ENCODE measurements around the gene IGSF9B.

Gene IGSF9B

GRCh38 chr11:133982876-133983275 is 26.1 kb upstream of the IGSF9B start:
- DNase-seq = no peak

- no peak for DNase-seq
Observed at GRCh38 chr11:133982151-133982550, 25.4 kb upstream of the IGSF9B start.

- no peak for DNase-seq
Observed at GRCh38 chr11:133981156-133981555, 24.4 kb upstream of the IGSF9B start.

- no peak for DNase-seq
Observed at GRCh38 chr11:133980665-133981064, 23.9 kb upstream of the IGSF9B start.

GRCh38 chr11:133978794-133979193 is 22.0 kb upstream of the IGSF9B start:
- no peak for DNase-seq

- DNase-seq = no peak
Observed at GRCh38 chr11:133977067-133977677, 20.4 kb upstream of the IGSF9B start.

GRCh38 chr11:133975488-133975849 is 18.7 kb upstream of the IGSF9B start:
- no peak for DNase-seq

- no peak for DNase-seq
Observed at GRCh38 chr11:133974836-133975487, 18.2 kb upstream of the IGSF9B start.

GRCh38 chr11:133971881-133972280 is 15.1 kb upstream of the IGSF9B start:
- DNase-seq = no peak

GRCh38 chr11:133969112-133969511 is 12.3 kb upstream of the IGSF9B start:
- DNase-seq = no peak

- DNase-seq = no peak
Observed at GRCh38 chr11:133968300-133968699, 11.5 kb upstream of the IGSF9B start.

GRCh38 chr11:133967599-133968238 is 11.0 kb upstream of the IGSF9B start:
- no peak for DNase-seq

- peak; percentile 56 for DNase-seq
Observed at GRCh38 chr11:133966921-133967598, 10.3 kb upstream of the IGSF9B start.

- no peak for DNase-seq
Observed at GRCh38 chr11:133966172-133966651, 9.4 kb upstream of the IGSF9B start.

- DNase-seq = no peak
Observed at GRCh38 chr11:133965031-133965601, 8.3 kb upstream of the IGSF9B start.

GRCh38 chr11:133964356-133964755 is 7.6 kb upstream of the IGSF9B start:
- no peak for DNase-seq

- DNase-seq = no peak
Observed at GRCh38 chr11:133961890-133962289, 5.1 kb upstream of the IGSF9B start.

- no peak for DNase-seq
Observed at GRCh38 chr11:133957900-133958299, 1.1 kb upstream of the IGSF9B start.

GRCh38 chr11:133955945-133956421 is 785 bp downstream of the IGSF9B start:
- DNase-seq = no peak

GRCh38 chr11:133955081-133955891 is 1.5 kb downstream of the IGSF9B start:
- no peak for DNase-seq

- no peak for DNase-seq
Observed at GRCh38 chr11:133953999-133954398, 2.8 kb downstream of the IGSF9B start.

- no peak for DNase-seq
Observed at GRCh38 chr11:133953547-133953946, 3.2 kb downstream of the IGSF9B start.

Data from activated effector memory CD4-positive, alpha-beta T cell treated with Interleukin-2 at 50 U/mL for 16 hours (primary cell).